Erythroblast (primary cell): Measurements from ENCODE around the gene ODF2.
A peak's percentile ranks its signal among the peaks of the same experiment; 100 is the strongest.

ENCODE experiments used
- DNase-seq, 2 experiments: peaks; one replicate each; lab custom pipeline; 2025; lab: John Stamatoyannopoulos, UW
- GATA1 ChIP-seq: IDR thresholded peaks from 2 replicates; pipeline ENCODE4 v1.6.1; 2011; ENCODE audit warnings: low read depth, mild to moderate bottlenecking, control low read depth, low read length, moderate library complexity
- POLR2A ChIP-seq: IDR thresholded peaks from 2 replicates; pipeline ENCODE4 v1.6.1; 2011; ENCODE audit warnings: mild to moderate bottlenecking, low read length

The ODF2 gene

DNA sequence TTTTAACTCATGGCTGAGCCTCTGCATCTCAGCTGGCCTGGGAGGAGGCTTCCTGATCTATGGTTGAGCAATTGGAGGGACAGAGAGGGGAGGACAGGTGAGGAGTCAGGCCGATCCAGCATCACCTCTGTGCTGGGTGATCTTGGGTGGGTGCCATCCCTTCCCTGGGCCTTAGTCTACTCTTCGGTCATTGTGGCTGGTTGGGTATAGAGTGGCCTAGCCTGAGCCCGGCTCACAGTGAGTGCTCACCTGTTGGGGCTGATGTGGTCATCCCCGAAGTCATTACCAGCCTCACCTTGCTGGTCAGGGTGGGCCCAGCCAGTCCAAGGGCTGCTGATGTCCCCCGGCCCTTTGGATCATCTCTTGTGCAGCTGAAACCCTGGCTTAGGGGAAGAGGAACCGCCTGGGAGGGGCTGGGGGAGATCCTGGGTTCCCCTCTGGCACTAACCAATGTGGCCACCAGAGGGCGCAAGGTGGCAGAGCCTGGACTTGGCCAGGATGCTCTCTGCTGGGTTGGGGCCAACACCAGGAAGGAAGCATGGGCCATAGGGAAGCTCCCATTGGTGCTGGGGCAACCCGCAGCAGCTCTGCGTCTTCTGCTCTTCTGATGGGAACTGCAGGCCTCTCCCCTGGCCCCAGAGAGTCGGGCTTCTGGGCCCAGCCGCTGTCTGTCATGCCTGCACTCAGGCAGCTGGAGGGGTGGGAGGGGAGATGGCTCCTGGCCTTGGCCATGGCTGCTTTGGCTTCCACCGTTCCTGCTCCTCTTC, 17.3 kb upstream of the ODF2 start:
- DNase-seq: peak; percentile 70 to 86
- no peak for TF ChIP-seq GATA1
- no peak for TF ChIP-seq POLR2A

DNA sequence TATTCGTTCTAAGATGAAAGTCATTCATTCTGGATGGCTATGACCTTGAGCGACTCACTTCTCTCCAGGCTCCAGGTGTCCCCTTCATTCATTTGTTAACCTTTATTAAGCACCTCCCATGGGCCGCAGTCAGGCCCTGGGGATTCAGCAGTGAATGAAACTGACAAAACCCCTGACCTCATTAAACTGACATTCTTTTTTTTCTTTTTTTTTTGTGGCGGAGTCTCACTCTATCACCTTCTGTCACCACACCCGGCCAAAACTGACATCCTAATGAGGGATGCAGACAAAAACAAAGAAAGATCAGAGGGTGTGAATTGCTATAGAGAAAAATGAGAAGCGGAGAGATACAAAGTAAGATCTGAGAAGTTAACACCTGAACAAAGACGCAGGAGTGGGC, 16.5 kb upstream of the ODF2 start:
- TF ChIP-seq GATA1 (no peak), POLR2A (no peak)

DNA sequence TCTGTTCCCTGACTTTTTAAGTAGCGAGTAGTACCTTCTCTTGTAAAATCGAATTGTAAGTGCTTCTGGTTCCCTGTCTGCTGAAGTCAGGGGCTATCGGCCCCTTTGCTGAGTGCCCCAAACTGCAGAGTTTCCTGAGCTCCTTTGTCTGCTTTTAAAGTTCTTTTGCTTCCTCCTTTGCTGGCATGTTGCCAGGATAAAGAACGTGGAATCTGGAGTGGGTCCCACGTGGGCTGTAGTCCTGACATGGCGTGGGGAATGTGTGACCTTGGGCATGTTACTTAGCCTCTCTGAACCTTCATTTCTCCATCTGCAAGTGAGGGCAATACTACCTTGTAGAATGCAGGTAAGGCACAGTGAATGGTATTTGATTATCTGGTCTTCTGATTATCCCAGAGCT, 13.7 kb upstream of the ODF2 start:
- TF ChIP-seq GATA1: no peak
- DNase-seq: no peak

More for the DNA sequence above, 16.5 kb upstream of the ODF2 start:
- no peak for DNase-seq

DNA sequence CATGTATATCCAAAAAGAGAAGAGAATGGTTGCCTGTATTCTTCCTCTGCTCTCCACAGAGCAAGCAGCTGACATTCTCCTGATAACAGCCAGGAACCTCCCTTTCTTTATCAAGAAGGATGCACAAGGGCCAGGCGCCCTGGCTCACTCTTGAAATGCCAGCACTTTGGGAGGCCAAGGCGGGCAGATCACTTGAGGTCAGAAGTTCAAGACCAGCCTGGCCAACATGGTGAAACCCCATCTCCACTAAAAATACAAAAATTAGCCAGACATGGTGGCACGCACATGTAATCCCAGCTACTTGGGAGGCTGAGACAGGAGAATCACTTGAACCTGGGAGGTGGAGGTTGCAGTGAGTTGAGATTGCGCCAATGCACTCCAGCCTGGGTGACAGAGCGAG, 9.3 kb upstream of the ODF2 start:
- peak; percentile 90 to 96 for DNase-seq

DNA sequence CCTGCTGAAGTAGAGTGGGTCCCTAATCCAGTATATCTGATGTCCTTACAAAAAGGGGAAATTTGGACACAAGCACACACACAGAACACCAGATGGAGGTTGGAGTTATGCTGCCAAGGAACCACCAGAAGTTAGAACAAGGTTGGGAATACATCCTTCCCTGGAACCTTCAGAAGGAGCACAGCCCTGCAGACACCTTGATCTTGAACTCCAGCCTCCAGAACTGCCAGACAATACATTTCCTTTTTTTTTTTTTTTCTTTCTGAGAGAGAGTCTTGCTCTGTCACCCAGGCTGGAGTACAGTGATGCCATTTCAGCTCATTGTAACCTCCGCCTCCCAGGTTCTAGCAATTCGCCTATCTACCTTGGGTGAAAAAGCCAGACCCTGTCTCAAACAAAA, 7.1 kb upstream of the ODF2 start:
- peak in 1 of 2 experiments; percentile 21 for DNase-seq
- TF ChIP-seq GATA1 (no peak), POLR2A (no peak)

DNA sequence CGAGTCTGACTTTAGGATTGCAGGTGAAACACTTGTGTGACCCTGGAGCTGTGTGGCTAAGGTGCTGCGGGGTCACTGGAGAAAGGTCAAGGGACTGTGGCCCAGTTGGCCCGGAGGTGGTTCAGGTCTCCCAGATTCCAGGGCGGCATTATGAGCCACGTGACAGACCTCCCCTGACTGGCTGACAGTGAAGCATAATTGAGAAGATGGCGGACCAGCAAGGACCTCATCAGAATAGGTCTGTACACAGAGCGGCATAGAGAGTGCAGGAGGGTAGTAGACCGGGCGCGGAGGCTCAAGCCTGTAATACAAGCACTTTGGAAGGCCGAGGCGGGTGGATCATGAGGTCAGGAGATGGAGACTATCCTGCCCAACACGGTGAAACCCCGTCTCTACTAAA, 815 bp upstream of the ODF2 start:
- no peak for DNase-seq

DNA sequence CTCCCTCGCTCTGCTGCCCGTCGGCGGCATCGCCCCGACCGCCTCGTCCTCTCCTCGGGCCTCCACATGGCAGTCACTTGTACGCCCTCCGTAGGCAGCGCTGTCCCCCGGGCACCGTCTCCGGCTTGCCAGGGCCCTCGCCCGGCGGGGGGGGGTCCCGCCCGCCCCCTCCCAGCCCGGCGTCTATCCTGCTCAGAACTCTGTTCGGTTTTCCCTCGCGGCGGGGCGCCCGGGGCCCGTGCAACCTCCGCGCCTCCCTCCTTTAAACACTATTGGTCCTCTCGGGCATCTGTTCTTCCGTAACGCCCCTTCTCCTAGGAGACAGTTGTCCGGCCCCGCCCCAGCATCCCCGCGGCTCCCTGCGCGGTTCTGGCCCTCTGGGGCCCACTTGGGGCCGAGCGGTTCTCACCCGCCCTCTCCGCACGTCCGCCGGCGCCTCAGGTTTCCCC, 831 bp downstream of the ODF2 start:
- TF ChIP-seq GATA1 (no peak), POLR2A (no peak)
- peak; percentile 82 to 89 for DNase-seq

More for the DNA sequence above, 815 bp upstream of the ODF2 start:
- no peak for TF ChIP-seq GATA1
- TF ChIP-seq POLR2A: no peak

DNA sequence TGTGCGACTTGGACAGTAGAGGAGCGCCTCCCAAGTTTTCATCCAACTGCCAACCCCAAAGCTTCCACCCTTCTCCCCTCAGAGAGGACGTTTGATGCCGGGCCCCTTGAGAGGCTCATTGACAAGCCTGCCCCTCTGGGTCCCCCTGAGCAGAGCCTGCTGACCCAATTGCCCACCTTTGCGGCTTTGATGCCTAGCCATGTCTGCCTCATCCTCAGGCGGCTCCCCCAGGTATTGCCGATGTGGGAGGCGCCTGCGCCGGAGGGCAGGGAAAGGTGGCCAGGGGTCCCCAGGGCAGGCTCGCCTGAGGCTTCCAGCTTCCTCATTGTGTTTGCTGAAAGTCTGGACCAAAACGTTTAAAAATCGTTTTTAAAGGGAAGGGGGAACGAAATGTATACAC, 1.4 kb downstream of the ODF2 start:
- TF ChIP-seq GATA1: no peak
- TF ChIP-seq POLR2A: no peak
- no peak for DNase-seq

DNA sequence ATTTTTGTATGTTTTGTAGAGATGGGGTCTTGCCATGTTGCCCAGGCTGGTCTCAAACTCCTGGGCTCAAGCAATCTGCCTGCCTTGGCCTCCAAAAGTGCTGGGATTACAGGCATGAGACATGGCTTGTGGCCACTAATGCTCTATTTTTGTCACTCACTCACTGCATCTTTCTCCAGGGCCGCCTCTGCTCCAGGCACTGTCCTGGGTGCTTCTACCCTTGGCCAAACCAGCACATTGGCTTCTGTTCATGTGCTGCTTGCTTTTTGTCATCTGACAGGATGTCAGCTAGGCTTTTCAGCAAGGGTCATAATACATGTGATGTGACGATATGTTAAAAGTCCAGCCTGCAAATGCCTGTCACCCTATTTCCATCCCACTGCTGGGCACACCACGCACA, 3.2 kb downstream of the ODF2 start:
- TF ChIP-seq GATA1 (no peak), POLR2A (no peak)
- DNase-seq: no peak

DNA sequence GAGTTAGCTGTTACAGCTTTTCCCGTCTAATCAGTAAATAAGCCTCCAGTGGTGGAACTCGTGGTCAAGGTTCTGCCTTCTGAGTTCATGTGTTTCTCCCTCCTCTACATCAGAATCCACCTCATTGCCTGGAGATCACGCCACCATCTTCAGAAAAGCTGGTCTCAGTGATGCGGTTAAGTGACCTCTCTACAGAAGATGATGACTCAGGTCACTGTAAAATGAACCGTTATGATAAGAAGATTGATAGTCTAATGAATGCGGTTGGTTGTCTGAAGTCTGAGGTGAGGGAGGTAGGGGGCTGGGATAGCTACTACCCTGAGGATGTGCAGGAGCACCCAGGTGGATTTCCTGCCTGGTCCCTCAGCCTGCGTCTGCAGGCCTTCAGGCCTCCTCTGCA, 13.3 kb downstream of the ODF2 start:
- DNase-seq: peak in 1 of 2 experiments; percentile 18
- TF ChIP-seq GATA1: no peak
- no peak for TF ChIP-seq POLR2A

DNA sequence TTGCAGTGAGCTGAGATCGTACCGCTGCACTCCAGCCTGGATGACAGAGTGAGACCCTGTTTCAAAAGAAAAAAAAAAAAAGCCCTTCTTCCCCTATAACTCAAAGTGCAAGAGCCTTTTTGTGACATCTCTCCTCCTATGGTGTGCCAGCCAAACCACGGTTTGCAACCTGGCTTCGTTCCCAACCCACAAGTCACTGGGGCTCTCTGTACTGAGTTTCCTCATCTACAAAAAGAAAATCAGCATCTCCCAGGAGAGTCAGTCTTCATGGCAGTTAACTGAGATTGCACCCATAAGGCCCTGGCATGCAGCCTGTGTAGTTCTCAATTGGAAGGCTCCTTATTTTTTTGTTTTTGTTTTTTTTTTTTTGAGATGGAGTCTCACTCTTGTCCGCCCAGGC, 14.8 kb downstream of the ODF2 start:
- TF ChIP-seq GATA1 (no peak), POLR2A (no peak)
- DNase-seq: no peak

DNA sequence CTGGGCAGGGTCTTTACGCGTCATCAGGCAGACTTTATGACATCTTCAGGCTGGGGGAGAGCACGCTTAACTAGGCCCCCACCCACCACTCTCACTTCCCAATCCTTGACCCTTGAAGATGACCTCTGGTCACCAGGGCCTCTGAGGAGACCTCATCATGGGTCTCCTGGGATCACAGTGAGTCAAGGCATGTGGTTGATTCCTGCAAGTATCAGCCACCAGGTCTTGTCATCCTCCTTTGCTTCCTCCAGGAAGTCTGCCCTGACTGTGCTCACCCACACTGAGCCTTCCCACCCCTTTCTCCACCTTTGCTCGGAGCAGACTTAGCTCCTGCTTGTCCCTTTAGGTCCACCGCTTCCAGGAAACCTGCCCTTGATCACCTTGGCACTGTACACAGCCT, 17.3 kb downstream of the ODF2 start:
- DNase-seq: no peak
- TF ChIP-seq GATA1: no peak
- no peak for TF ChIP-seq POLR2A

DNA sequence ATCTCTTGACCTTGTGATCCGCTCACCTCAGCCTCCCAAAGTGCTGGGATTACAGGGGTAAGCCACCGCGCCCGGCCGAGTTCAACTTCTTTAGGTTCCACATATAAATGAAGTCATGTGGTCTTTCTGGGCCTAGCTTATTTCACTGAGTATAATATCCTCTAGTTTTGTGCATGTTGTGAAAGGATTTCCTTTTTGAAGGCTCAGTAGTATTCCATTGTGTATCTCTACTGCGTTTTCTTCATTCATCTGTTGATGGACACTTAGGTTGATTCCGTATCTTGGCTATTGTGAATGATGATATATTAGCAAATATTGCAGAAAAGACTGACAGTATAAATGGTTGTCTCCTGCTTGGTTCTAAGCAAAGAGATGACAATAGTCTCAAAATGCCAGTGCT, 20.1 kb downstream of the ODF2 start:
- DNase-seq: no peak
- no peak for TF ChIP-seq POLR2A
- no peak for TF ChIP-seq GATA1

DNA sequence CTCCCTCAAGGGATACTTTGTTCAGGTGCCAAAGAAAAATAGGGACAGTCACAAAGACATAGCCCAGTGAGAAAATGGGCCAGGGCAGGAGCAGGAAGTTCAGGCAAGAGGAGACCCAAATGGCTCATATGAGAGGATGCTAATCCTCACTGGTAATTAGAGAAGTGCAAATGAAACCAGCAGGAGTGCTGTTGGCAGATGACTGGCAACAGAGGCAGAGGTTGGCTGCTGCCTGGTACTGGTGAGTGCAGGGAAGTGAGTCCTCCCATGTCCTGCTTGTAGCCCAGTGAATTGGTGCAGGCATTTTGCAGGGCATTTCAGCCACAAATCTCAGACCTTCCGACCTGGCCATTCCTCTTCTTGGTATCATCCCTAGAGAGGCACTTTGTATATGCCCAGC, 23.5 kb downstream of the ODF2 start:
- no peak for TF ChIP-seq POLR2A
- DNase-seq: no peak

DNA sequence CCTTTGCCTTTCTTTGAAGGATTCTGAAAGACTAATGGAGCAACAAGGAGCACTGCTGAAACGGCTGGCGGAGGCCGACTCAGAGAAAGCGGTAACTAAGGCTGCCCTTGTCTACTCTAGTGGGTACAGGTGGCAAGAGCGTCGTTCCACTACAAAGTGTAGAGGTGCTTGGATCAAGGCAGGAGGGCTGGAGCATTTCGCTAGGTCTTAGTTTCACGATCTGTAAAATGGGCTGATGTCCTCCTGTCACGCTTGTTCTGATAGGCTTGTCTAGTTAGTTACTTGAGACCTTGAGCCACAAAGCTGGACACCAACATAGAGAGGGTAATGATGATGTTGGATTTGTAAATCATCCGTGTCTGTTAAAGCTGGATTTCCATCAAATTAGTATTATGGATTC, 25.8 kb downstream of the ODF2 start:
- DNase-seq: no peak
- TF ChIP-seq GATA1 (no peak), POLR2A (no peak)

DNA sequence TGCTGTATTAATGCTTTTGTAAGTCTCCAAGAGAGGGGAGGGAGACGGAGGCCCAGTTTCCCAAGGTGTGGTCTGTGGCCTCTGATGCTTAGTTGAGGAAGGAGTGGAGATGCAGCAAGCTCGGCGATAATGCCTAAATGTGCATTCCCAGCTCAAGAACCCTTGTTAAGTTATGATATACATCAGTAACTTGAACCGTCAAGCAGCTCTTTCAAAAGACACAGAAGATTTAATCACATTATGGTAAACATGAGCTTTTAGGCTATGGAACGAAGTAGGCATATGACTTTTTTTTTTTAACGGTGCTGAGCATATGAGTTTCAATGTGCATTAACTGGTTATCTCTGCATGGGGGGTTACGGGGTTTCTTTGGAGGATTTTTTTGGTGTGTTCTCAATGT, 26.4 kb downstream of the ODF2 start:
- TF ChIP-seq GATA1 (no peak), POLR2A (no peak)
- no peak for DNase-seq
